Measurements from ENCODE around the gene TYW5. TPM values are rescaled to one million over a fixed set of nuclear protein-coding genes. Genes with fewer than 3 reads are reported as not detected.

Gene TYW5
- total RNA-seq, result 10 to 100 TPM in 1 of 2 experiments, 1 to 10 TPM in 1; 10.0 to 10.6 TPM
- polyA plus RNA-seq, result 4.1 TPM

- Histone ChIP-seq H3K36me3 (ENCODE audit: insufficient read depth, low read length) (peaks cover 1% of the 10 kb centered on the region), H3K9me3 (ENCODE audit: low read length) (no peaks in the 10 kb centered on the region), H3K4me3 (ENCODE audit: low read length) (peak within 1 kb of the TSS; percentile 99), H3K4me1 (ENCODE audit: insufficient read depth, low read length) (peaks cover 44% of the 10 kb centered on the region), H3K27me3 (ENCODE audit: insufficient read depth, low read length, poor library complexity, severe bottlenecking) (no peaks in the 10 kb centered on the region), H3K27ac (ENCODE audit: low read depth, low read length) (peak within 1 kb of the TSS; percentile 77)
- Mint-ChIP-seq H3K27me3 (no peaks in the 10 kb centered on the region), H3K4me1 (peaks cover 50 to 70% (median 64%) of the 10 kb centered on the region in 3 donors), H3K4me3 (peak within 1 kb of the TSS; percentile 95 to 100 (median 98)), H3K36me3 (peaks cover 0 to 33% (median 2%) of the 10 kb centered on the region in 3 donors), H3K9me3 (no peaks in the 10 kb centered on the region), H3K27ac (peak within 1 kb of the TSS; percentile 90 to 98 (median 96))
- ChIA-PET CTCF (no interaction called here), POLR2A (no interaction called here)
- DNase-seq, result peak; percentile 66 to 84 (median 80)
Observed at GRCh38 chr2:199955339-199956061, at the start of gene TYW5, which contains the start of gene MAIP1. Gene TYW5 (minus strand): TSS chr2:199955491. CDS start chr2:199955470, 21 bp downstream. Gene MAIP1 (plus strand): TSS chr2:199955582. CDS start chr2:199955799, 217 bp downstream.

- POLR2A ChIA-PET, result no interaction called here
- peaks cover 0 to 9% (median 3%) of the 10 kb centered on the region in 5 donors for H3K9me3 Mint-ChIP-seq
Observed at GRCh38 chr2:200003444-200003843, 48.2 kb upstream of the TYW5 start.

GRCh38 chr2:200000444-200001163 is 45.3 kb upstream of the TYW5 start:
- Histone ChIP-seq H3K27ac (ENCODE audit: low read depth, low read length) (no peak overlapping the region), H3K4me3 (ENCODE audit: low read length) (no peak overlapping the region), H3K9me3 (ENCODE audit: low read length) (no peaks in the 10 kb centered on the region), H3K36me3 (ENCODE audit: insufficient read depth, low read length) (no peaks in the 10 kb centered on the region), H3K4me1 (ENCODE audit: insufficient read depth, low read length) (no peaks in the 10 kb centered on the region), H3K27me3 (ENCODE audit: insufficient read depth, low read length, poor library complexity, severe bottlenecking) (no peaks in the 10 kb centered on the region)
- no peak for DNase-seq
- POLR2A ChIA-PET, result no interaction called here
- Mint-ChIP-seq H3K27ac (no peak overlapping the region), H3K4me1 (no peaks in the 10 kb centered on the region), H3K36me3 (no peaks in the 10 kb centered on the region), H3K9me3 (peaks cover 0 to 4% (median 0%) of the 10 kb centered on the region in 5 donors), H3K4me3 (no peak overlapping the region), H3K27me3 (peaks cover 2 to 6% of the 10 kb centered on the region in 2 donors)
- CTCF ChIA-PET, result no interaction called here

More at GRCh38 chr2:200003444-200003843, 48.2 kb upstream of the TYW5 start:
- DNase-seq, result no peak
- no peaks in the 10 kb centered on the region for H3K4me1 Mint-ChIP-seq
- H3K36me3 ChIP-seq (ENCODE audit: insufficient read depth, low read length), result no peaks in the 10 kb centered on the region
- no peaks in the 10 kb centered on the region for H3K4me1 ChIP-seq (ENCODE audit: insufficient read depth, low read length)
- no peaks in the 10 kb centered on the region for H3K27me3 ChIP-seq (ENCODE audit: insufficient read depth, low read length, poor library complexity, severe bottlenecking)
- CTCF ChIA-PET, result interaction anchor here (1.4 kb wide), 1 partner anchor 10 kb away, joined by 6 read pairs; no protein-coding TSS in a partner anchor
- H3K27ac Mint-ChIP-seq, result no peak overlapping the region
- H3K27ac ChIP-seq (ENCODE audit: low read depth, low read length), result no peak overlapping the region
- H3K36me3 Mint-ChIP-seq, result peaks cover 0 to 3% (median 0%) of the 10 kb centered on the region in 3 donors
- no peak overlapping the region for H3K4me3 ChIP-seq (ENCODE audit: low read length)
- H3K9me3 ChIP-seq (ENCODE audit: low read length), result no peaks in the 10 kb centered on the region
- H3K27me3 Mint-ChIP-seq, result peaks cover 4 to 13% of the 10 kb centered on the region in 2 donors
- no peak overlapping the region for H3K4me3 Mint-ChIP-seq

- no peak overlapping the region for H3K27ac ChIP-seq (ENCODE audit: low read depth, low read length)
- H3K9me3 ChIP-seq (ENCODE audit: low read length), result no peaks in the 10 kb centered on the region
- Mint-ChIP-seq H3K9me3 (no peaks in the 10 kb centered on the region), H3K4me1 (no peaks in the 10 kb centered on the region), H3K27me3 (peaks cover 4 to 6% of the 10 kb centered on the region in 2 donors), H3K36me3 (no peaks in the 10 kb centered on the region), H3K4me3 (no peak overlapping the region), H3K27ac (no peak overlapping the region)
- ChIA-PET POLR2A (no interaction called here), CTCF (no interaction called here)
- no peaks in the 10 kb centered on the region for H3K27me3 ChIP-seq (ENCODE audit: insufficient read depth, low read length, poor library complexity, severe bottlenecking)
- no peaks in the 10 kb centered on the region for H3K36me3 ChIP-seq (ENCODE audit: insufficient read depth, low read length)
- no peak overlapping the region for H3K4me3 ChIP-seq (ENCODE audit: low read length)
- DNase-seq, result no peak
- no peaks in the 10 kb centered on the region for H3K4me1 ChIP-seq (ENCODE audit: insufficient read depth, low read length)
Observed at GRCh38 chr2:199999166-199999565, 43.9 kb upstream of the TYW5 start.

GRCh38 chr2:199997296-199997695 is 42.0 kb upstream of the TYW5 start:
- H3K36me3 ChIP-seq (ENCODE audit: insufficient read depth, low read length), result no peaks in the 10 kb centered on the region
- no peaks in the 10 kb centered on the region for H3K9me3 ChIP-seq (ENCODE audit: low read length)
- Mint-ChIP-seq H3K9me3 (no peaks in the 10 kb centered on the region), H3K27ac (no peak overlapping the region), H3K4me1 (no peaks in the 10 kb centered on the region), H3K27me3 (peaks cover 3 to 5% of the 10 kb centered on the region in 2 donors), H3K36me3 (no peaks in the 10 kb centered on the region), H3K4me3 (no peak overlapping the region)
- POLR2A ChIA-PET, result no interaction called here
- no peak for DNase-seq
- no peaks in the 10 kb centered on the region for H3K4me1 ChIP-seq (ENCODE audit: insufficient read depth, low read length)
- no peak overlapping the region for H3K4me3 ChIP-seq (ENCODE audit: low read length)
- H3K27me3 ChIP-seq (ENCODE audit: insufficient read depth, low read length, poor library complexity, severe bottlenecking), result no peaks in the 10 kb centered on the region
- H3K27ac ChIP-seq (ENCODE audit: low read depth, low read length), result no peak overlapping the region
- CTCF ChIA-PET, result no interaction called here

- H3K36me3 Mint-ChIP-seq, result no peaks in the 10 kb centered on the region
- no peak for DNase-seq
- ChIA-PET CTCF (interaction anchor here (0.9 to 2.2 kb wide), 2 partner anchors 9 kb away, joined by 3 to 6 read pairs; no protein-coding TSS in a partner anchor), POLR2A (no interaction called here)
- peaks cover 0 to 3% of the 10 kb centered on the region in 2 donors for H3K27me3 Mint-ChIP-seq
- H3K4me1 Mint-ChIP-seq, result no peaks in the 10 kb centered on the region
- no peak overlapping the region for H3K27ac ChIP-seq (ENCODE audit: low read depth, low read length)
- no peaks in the 10 kb centered on the region for H3K27me3 ChIP-seq (ENCODE audit: insufficient read depth, low read length, poor library complexity, severe bottlenecking)
- no peak overlapping the region for H3K27ac Mint-ChIP-seq
- H3K4me3 ChIP-seq (ENCODE audit: low read length), result no peak overlapping the region
- no peaks in the 10 kb centered on the region for H3K9me3 ChIP-seq (ENCODE audit: low read length)
- no peak overlapping the region for H3K4me3 Mint-ChIP-seq
- H3K9me3 Mint-ChIP-seq, result no peaks in the 10 kb centered on the region
- H3K4me1 ChIP-seq (ENCODE audit: insufficient read depth, low read length), result no peaks in the 10 kb centered on the region
- no peaks in the 10 kb centered on the region for H3K36me3 ChIP-seq (ENCODE audit: insufficient read depth, low read length)
Observed at GRCh38 chr2:199994896-199995295, 39.6 kb upstream of the TYW5 start.

GRCh38 chr2:199994371-199994770 is 39.1 kb upstream of the TYW5 start:
- POLR2A ChIA-PET, result no interaction called here

GRCh38 chr2:199992296-199992695 is 37.0 kb upstream of the TYW5 start:
- Histone ChIP-seq H3K9me3 (ENCODE audit: low read length) (no peaks in the 10 kb centered on the region), H3K27ac (ENCODE audit: low read depth, low read length) (no peak overlapping the region), H3K4me1 (ENCODE audit: insufficient read depth, low read length) (no peaks in the 10 kb centered on the region), H3K36me3 (ENCODE audit: insufficient read depth, low read length) (no peaks in the 10 kb centered on the region), H3K4me3 (ENCODE audit: low read length) (no peak overlapping the region), H3K27me3 (ENCODE audit: insufficient read depth, low read length, poor library complexity, severe bottlenecking) (no peaks in the 10 kb centered on the region)
- no peaks in the 10 kb centered on the region for H3K9me3 Mint-ChIP-seq
- H3K36me3 Mint-ChIP-seq, result no peaks in the 10 kb centered on the region
- H3K27me3 Mint-ChIP-seq, result peaks cover 3 to 4% of the 10 kb centered on the region in 2 donors
- CTCF ChIA-PET, result no interaction called here
- POLR2A ChIA-PET, result no interaction called here
- DNase-seq, result no peak
- no peak overlapping the region for H3K4me3 Mint-ChIP-seq
- peak overlapping the region in 1 of 8 donors; percentile 24 for H3K27ac Mint-ChIP-seq
- no peaks in the 10 kb centered on the region for H3K4me1 Mint-ChIP-seq

More at GRCh38 chr2:199994371-199994770, 39.1 kb upstream of the TYW5 start:
- no peaks in the 10 kb centered on the region for H3K36me3 ChIP-seq (ENCODE audit: insufficient read depth, low read length)
- Mint-ChIP-seq H3K27ac (no peak overlapping the region), H3K27me3 (peaks cover 2 to 3% of the 10 kb centered on the region in 2 donors), H3K36me3 (no peaks in the 10 kb centered on the region), H3K4me3 (no peak overlapping the region), H3K4me1 (no peaks in the 10 kb centered on the region), H3K9me3 (no peaks in the 10 kb centered on the region)
- no peak overlapping the region for H3K4me3 ChIP-seq (ENCODE audit: low read length)
- CTCF ChIA-PET, result interaction anchor here (0.9 to 2.2 kb wide), 2 partner anchors 9 kb away, joined by 3 to 6 read pairs; no protein-coding TSS in a partner anchor
- H3K4me1 ChIP-seq (ENCODE audit: insufficient read depth, low read length), result no peaks in the 10 kb centered on the region
- H3K27ac ChIP-seq (ENCODE audit: low read depth, low read length), result no peak overlapping the region
- DNase-seq, result no peak
- no peaks in the 10 kb centered on the region for H3K27me3 ChIP-seq (ENCODE audit: insufficient read depth, low read length, poor library complexity, severe bottlenecking)
- H3K9me3 ChIP-seq (ENCODE audit: low read length), result no peaks in the 10 kb centered on the region

All from CD8-positive, alpha-beta memory T cell (primary cell).